GM21447 (cell line): ENCODE results near the gene TMEM232.

Source experiments
- ATAC-seq: cut with Tn5 transposase; IDR thresholded peaks from one replicate; pipeline ENCODE4 v1.9.1; 2021; ENCODE audit not compliant: unreplicated experiment

Gene TMEM232

DNA sequence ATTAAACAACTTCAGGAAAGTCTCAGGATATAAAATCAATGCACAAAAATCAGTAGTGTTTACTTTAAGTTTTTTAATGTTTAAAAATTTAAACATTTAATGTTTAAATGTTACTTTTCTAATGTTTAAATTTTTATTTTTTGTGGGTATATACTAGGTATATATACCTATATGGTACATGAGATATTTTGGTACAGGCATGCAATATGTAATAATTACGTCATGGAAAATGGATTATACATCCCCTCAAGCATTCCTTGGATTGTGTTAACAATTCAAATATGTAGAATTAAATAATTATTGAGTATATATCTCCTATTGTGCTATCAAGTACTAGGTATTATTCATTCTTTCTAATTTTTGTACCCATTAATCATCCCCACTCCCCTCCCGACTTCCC lies 291.3 kb downstream of the TMEM232 start:
- ATAC-seq, result no peak

DNA sequence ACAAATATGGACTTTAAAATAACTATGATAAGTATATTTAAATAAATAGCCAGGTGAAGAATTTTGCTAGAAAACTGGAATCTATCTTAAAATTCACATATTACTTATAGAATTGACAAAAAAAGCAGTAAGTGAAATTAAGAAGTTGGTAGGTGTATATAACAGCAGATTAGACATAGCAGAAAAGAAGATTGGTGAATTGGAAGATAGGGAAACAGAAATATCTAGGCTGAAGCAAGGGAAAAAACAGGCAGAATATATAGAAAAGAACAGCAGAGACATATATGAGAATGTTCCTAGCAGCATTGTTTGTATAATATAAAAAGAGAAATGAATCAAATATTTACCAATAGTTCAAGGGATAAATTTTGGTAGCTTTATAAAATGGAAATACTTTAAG lies 294.9 kb downstream of the TMEM232 start:
- ATAC-seq, result no peak

DNA sequence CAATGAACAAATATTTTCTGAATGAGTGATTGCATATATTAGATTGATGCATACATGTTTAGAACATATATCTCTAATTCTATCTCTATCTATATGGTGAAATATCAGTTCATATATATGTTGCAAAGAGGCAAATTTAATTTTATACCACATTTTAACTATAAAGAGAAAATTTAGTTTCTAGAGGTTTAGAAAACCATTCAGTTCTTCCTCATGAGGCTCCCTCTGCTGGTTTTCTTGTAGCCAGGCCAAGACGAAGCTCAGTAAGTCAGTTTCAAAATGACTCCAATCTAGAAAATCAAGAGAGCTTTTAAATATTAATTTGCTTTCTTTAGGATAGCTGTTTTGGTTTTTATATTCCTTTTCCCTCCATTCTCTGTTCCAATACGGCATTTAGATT lies 312.1 kb downstream of the TMEM232 start:
- no peak for ATAC-seq

DNA sequence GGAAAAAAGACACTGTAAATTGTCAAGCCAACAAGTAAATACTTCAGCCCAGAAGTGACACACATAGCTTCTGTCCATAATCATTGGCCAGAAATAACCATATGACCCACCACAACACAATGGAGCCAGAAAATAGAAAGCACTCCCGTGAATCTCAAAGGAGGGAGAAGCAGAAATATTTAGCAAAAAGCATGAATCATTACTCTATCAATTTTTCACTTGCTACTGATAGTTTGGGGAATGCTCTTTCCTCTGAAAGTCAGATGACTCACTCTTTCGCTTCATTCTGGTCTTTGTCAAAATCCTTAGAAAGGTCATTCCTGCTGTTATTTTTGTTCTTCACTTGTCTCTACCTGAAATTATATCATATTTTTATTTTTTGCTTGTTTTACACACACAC lies 312.6 kb downstream of the TMEM232 start:
- ATAC-seq, result no peak

DNA sequence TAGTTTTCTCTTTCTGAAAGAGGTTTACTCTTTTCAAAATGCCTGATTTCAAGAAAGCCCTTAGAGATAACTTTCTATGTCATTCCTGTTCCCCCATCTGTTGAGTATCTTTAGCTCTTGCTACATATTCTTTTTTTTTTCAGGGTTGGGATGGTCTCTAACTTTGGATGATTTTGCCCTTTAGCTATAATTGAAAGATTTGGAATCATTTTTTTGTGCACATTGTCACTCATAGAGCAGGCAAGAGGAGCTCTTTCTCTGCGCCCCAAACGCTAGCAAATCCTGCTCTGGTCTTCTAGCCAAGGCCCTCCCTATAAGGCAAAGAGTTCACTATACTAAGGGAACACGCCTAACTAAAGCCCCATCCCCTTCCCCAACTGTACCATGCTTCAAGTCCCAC lies 316.9 kb downstream of the TMEM232 start:
- ATAC-seq, result no peak

DNA sequence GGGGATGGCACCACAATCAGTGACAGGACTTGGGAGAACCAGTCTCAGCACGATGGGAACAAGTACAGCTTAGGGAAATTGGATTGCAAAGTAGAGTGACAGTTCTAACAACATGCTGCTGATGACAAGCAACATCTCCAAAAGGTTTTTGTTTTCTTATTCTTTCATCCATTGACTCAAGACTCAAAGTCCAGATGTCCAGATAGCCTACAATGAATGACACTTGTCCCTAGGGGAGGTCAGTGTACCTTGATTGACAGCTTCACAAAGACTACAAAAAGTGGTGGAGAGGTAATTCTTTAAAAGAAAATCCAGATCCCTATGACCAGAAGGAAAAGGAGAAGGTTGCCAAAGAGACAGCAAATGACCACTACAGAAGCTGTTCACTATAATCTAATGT lies 323.9 kb downstream of the TMEM232 start:
- no peak for ATAC-seq

DNA sequence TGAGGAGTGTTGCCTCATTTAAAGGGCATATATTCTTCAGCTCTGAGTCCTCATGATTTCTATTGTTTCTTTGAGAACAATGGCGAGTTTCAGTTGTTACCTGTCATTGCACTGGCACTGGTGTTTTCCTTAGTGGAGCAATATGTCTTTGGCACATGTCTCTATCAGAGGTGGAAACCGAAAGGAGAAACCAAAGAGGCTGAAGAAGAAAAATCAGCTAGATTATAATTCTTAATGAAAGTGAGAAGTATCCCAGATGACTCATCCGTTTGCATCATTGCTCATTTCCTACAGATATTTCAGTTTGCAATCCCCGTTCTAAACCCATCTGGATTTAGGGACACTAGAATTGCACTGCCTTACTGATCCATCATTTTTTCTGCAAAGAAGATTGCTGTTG lies 324.6 kb downstream of the TMEM232 start:
- no peak for ATAC-seq

DNA sequence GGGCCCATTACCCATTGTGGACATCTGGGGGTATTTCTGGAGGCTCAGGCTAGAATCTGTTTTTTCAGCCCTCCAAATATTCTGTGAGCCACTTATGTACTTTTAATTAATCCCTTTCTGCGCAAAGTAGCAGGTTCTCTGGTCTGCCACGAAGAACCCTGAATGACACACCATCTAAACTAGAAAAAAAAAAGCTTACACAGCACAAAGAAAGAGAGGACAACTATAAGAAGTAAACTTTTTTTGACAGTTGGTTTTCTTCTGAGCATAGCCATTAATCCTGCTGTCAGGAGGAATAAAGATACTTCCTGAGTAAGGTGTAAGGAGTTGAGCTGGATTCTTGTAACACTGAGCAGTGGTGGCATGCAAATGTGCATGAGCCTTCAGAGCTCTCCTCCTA lies 327.5 kb downstream of the TMEM232 start:
- ATAC-seq, result no peak

DNA sequence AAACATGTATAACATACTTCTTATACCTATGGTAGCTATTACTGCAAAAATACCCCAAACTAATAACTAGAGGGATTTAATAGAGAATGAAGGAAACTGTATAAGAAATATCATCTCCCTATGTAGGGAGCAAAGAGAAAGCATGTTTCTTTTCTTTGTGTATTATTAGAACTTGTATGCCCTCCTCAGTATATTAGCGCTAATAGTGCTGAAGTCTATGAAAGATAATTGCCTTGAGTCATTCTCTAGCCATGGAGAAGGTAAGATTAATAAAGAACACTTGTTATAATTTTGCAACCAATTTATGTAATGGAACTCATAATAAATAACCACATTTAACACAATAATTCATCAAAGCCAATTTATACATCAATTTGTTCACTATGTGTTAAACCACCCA lies 329.2 kb downstream of the TMEM232 start:
- ATAC-seq, result no peak

DNA sequence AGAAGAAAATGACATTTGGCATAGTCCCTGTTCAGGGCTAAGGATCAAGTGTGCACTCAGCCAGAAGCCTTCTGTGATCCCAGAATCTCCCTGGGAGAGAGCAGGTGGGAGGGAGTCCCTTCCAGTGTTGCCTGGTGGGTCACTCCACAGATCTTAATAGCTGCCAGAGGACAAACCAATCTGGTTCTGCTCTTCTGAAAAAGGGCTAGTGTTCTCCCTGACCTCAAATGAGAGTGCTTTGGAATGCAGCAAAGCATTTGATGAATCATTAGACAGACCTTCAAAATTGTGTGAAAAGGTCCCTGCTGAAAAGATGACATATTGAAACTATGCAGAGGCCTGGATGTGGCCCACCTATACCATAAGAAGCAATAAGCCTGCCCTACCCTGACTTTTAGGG lies 339.7 kb downstream of the TMEM232 start:
- no peak for ATAC-seq

DNA sequence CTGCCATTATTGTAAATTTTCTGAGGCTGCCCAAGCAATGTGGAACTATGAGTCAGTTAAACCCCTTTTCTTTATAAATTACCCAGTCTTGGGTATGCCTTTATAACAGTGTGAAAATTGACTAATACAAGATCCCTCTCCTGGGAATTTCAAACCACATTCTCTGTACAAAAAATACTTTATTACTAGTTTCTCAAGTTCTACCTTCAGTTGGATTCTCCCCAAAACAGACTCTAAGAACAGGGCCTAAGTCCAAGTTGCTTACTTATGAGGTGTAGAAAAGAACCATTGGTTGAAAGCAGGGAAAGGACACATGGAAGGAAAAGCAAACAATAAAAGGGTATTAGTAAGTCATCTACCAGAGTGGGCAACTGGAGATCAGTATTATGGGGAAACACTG lies 343.2 kb downstream of the TMEM232 start:
- ATAC-seq, result no peak

DNA sequence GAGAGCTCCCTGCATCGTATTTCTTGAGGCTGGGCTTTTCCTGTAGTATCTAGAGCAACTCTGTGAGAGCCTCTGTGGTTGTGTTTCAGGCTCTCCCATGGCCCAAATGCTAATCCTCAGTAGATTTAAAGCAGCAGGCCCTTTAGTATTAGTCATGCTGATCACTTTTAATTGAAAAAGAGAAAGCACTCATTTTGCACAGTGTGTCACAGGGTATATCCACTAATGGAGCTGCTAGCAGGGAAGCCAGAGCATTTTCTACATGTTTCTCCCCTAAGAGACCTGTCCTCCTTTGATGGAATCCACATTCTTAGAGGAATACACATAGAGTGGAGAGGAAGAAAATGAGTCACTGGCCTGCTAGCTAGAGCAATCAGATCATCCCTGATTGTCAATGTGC lies 348.5 kb downstream of the TMEM232 start:
- ATAC-seq, result no peak

DNA sequence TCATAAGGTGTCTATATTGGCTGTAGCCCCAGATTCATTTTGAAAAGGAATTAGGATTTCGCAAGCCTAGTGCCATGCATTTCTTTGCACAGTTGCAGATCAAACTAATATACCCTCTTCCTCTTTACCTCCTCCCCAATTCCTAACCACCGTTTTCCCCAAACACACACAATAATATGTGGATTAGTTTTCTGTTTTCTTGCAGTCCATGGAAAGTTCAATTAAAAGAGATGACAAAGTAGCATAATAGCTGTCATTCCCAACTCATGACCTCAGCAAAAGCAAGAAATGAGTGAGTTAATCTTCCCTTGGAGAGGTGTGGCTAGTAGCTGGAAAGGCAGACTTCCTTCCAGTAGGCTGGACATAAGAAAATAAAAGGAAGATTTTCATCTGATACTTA lies 349.1 kb downstream of the TMEM232 start:
- ATAC-seq, result no peak

DNA sequence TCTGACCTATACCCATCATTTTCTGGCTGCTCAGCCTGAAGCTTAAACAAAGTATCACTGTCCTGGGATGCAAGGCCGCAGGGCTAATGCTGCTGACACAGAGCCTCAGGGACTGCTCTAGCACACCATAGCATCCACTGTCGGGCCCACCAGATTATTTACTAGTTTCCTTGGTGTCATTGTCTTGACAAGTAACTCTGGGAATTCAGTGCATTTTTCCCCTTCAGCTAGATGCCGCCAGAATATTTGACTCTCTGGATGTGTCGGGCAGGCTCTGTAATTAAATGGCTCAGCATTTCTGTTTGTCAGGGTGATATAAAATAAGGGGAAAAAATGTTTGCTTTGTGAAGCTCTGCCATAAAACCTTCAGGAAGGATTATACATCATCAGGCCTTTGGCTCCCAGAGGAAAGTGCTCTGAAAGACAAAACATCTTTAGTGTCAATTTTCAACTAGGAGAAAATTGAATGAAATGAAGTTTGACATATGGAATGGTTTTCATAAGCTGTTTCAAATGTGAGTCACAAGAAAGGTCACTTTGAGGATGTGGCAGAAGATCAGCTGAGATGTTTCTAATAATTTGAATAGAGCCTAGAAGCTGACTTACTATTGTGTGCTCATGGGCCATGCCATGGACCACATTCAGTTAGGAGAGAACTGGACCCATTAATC lies 350.1 kb downstream of the TMEM232 start:
- ATAC-seq, result no peak

DNA sequence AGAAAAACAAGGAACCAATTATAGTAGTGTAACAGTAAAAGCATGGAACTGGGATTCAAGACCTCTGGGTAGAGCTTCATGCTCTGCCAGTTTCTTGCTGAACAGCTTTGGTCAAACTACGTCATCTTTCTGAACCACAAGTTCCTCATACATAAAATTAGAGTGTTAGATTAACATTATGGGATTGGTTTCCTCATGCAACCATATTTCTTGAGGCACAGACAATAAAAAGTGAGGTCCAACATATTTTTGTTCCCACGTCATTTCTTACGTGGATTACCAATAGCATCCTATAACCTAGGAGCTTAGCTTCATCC lies 354.8 kb downstream of the TMEM232 start:
- ATAC-seq, result peak; percentile 89

DNA sequence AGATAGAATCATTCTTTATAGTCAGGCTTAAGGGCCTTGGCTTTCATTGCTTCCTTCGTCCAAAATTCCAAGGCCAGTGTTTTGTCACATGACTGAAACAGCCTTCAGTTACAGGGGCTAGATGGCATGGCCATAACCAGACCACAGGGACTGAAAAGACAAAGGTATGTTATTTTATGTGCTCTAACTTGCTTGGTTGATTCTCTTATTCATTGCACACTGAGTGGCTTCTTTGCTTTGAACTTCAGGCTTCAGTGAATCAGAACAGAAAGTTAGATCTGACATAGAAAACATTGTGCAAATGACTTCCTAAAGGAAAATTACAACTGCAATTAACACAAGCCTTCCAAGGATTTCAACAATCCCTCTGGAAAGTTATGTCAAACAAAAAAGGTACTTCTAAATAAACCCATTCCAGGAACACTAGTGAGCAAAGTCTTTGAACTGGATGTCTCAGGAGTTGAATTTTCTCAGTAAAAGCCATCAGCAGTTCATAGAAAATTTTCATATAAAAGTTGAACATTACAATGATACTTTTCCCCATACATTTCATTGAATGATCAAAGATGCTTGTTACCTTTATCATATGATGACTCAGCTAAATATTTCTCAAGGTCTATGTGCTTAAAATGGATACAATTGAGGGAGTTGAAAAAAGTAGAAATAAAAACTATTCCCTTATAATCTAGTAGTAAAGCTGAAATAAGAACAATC lies 355.3 kb downstream of the TMEM232 start:
- ATAC-seq, result peak; percentile 40
